GM21515 (cell line): ENCODE data around the gene ADPRH.
A peak's percentile ranks its signal among the peaks of the same experiment; 100 is the strongest.
"Not testable (repeated sequence)": the region's sequence is repeated elsewhere in the genome, so short reads cannot be mapped to it uniquely, and the experiment has no call there.

Source experiments
- ATAC-seq: cut with Tn5 transposase; IDR thresholded peaks from one replicate; pipeline ENCODE4 v1.9.1; 2021; ENCODE audit not compliant: unreplicated experiment

Gene ADPRH

GRCh38 chr3:119579366-119580066 lies at the start of gene ADPRH:
Gene ADPRH (plus strand): TSS chr3:119579492. CDS start chr3:119582170, 2,678 bp downstream.
- peak; percentile 65 for ATAC-seq

- ATAC-seq: no peak
Measured at GRCh38 chr3:119529883-119530282, 49.4 kb upstream of the ADPRH start.

GRCh38 chr3:119530456-119530855 lies 48.8 kb upstream of the ADPRH start:
- ATAC-seq: no peak

GRCh38 chr3:119531151-119531550 lies 48.1 kb upstream of the ADPRH start:
- no peak for ATAC-seq

GRCh38 chr3:119534296-119534695 lies 45.0 kb upstream of the ADPRH start:
- ATAC-seq: no peak

- no peak for ATAC-seq
Measured at GRCh38 chr3:119536757-119537156, 42.5 kb upstream of the ADPRH start.

- ATAC-seq: no peak
Measured at GRCh38 chr3:119538772-119539171, 40.5 kb upstream of the ADPRH start.

- no peak for ATAC-seq
Measured at GRCh38 chr3:119541547-119541946, 37.7 kb upstream of the ADPRH start.

- no peak for ATAC-seq
Measured at GRCh38 chr3:119542168-119542767, 37.0 kb upstream of the ADPRH start.

- ATAC-seq: no peak
Measured at GRCh38 chr3:119543147-119543546, 36.1 kb upstream of the ADPRH start.

GRCh38 chr3:119547227-119547626 lies 32.1 kb upstream of the ADPRH start:
- no peak for ATAC-seq

- ATAC-seq: no peak
Measured at GRCh38 chr3:119548341-119548740, 31.0 kb upstream of the ADPRH start.

- ATAC-seq: no peak
Measured at GRCh38 chr3:119550192-119550910, 28.9 kb upstream of the ADPRH start.

- ATAC-seq: no peak
Measured at GRCh38 chr3:119551598-119551997, 27.7 kb upstream of the ADPRH start.

GRCh38 chr3:119552928-119553327 lies 26.4 kb upstream of the ADPRH start:
- not testable (repeated sequence) for ATAC-seq

- no peak for ATAC-seq
Measured at GRCh38 chr3:119553823-119554415, 25.4 kb upstream of the ADPRH start.

- no peak for ATAC-seq
Measured at GRCh38 chr3:119555309-119555735, 24.0 kb upstream of the ADPRH start.

GRCh38 chr3:119555929-119556328 lies 23.4 kb upstream of the ADPRH start:
- ATAC-seq: no peak

- ATAC-seq: no peak
Measured at GRCh38 chr3:119557192-119557876, 22.0 kb upstream of the ADPRH start.

GRCh38 chr3:119557877-119558269 lies 21.4 kb upstream of the ADPRH start:
- ATAC-seq: no peak
